HG02763 (cell line): Measurements from ENCODE around the gene CLEC16A.

ENCODE experiments used
- ATAC-seq: cut with Tn5 transposase; IDR thresholded peaks from one replicate; pipeline ENCODE4 v1.9.1; 2021; ENCODE audit warnings: mild to moderate bottlenecking, moderate library complexity; ENCODE audit not compliant: unreplicated experiment

The CLEC16A gene

GRCh38 chr16:11035096-11035495 lies 90.7 kb downstream of the CLEC16A start:
- ATAC-seq: no peak

DNA sequence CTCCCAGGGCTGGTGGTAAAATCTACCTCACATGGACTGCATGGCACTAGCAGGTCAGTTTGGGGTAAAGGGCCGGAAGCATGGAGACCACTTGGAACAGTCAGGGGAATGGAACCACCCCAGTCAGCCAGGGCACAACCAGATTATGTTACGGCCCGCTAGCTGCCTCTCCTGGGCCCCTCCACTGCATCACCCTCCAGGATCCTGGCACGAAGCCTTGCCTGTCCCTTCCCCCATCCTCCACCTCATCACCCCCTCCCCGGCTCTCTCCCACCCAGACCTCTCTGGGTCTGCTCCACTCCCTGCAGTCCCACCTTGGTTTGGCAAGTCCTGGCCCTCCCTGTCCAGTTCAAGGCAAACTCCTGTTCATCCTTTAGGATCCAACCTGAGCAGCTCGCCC lies 91.7 kb downstream of the CLEC16A start:
- no peak for ATAC-seq

DNA sequence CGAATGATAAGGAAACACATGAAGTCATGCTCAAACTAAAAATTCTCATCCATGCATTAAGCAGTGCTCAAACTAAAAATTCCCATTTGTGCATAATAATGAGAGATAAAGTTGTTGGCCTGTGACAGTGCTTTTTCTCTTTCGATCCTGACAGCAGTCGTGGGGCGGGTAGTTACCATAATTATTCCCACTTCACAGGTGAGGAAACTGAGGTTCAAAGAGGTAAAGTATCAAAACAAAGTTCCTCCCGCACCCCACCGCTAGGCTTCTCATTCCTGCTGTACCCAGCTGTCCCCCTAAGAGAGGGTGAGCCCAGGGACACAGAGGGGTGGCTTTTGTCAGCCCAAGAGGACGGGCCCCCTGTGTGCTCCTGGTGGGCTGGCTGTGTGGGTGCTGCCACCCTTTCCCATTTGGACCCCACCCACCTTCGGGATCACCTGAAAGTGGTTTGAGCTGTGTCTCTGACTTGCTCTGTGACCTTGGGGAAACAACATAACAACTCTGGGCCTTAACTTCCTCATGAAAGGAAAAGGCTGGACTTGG lies 92.6 kb downstream of the CLEC16A start:
- ATAC-seq: no peak

DNA sequence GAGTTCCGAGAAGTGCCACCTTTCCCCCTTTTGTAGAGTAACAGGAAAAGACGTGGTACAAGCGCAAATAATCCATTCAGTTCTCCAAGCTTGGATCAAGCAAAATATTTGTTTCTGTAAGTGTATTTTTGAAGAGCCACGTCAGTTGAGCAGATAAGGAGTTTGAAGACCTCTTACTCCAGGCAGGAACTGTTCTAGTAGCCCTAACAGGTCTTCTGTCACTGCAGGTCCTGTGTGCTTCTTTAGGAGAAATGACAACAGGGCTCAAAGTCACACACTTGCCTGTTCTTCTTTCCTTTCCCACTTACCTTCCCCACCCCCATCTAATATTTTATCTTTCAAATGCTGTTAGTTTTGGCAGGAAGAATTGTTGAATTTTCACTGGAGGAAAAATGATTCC lies 93.9 kb downstream of the CLEC16A start:
- no peak for ATAC-seq

- no peak for ATAC-seq
These were observed 94.4 kb downstream of the CLEC16A start for GRCh38 chr16:11038777-11039176.

DNA sequence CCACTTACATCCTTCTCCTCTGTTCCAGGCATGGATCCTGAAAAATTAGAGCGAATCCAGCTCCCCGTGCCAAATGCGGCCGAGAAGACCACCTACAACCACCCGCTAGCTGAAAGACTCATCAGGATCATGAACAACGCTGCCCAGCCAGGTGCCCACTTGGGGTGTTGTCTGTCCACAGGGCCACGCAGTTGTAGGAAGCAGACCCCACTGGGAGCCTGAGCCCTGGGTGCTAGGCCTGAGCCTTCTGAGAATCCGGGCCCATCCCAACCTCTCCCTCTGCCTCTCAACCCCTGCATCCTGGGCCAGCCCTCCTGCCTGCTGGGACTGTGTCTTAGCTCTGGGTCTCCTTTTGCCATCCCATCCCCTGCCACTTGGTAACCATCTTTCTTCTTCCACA lies 95.4 kb downstream of the CLEC16A start:
- ATAC-seq: no peak

- ATAC-seq: no peak
These were observed 97.8 kb downstream of the CLEC16A start for GRCh38 chr16:11042191-11042590.

DNA sequence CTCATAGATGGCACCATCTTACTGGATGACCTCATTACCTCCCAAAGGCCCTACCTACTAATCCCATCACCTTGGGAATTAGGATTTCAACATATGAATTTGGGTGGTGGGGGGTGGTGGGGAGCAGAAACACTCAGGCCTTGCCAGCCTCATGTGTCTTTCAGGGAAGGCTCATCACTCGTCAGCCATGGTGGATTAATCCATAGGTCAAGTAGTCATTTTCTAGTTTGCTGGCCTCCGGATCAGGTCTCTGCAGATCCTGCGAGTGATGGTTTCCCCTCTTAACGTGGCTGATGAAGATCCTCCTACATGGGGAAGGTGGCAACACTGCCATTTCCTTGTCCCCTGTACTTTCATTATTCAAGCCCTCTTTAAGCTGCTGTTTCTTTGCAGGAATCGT lies 101.1 kb downstream of the CLEC16A start:
- no peak for ATAC-seq

- ATAC-seq: no peak
These were observed 101.5 kb downstream of the CLEC16A start for GRCh38 chr16:11045846-11046245.

DNA sequence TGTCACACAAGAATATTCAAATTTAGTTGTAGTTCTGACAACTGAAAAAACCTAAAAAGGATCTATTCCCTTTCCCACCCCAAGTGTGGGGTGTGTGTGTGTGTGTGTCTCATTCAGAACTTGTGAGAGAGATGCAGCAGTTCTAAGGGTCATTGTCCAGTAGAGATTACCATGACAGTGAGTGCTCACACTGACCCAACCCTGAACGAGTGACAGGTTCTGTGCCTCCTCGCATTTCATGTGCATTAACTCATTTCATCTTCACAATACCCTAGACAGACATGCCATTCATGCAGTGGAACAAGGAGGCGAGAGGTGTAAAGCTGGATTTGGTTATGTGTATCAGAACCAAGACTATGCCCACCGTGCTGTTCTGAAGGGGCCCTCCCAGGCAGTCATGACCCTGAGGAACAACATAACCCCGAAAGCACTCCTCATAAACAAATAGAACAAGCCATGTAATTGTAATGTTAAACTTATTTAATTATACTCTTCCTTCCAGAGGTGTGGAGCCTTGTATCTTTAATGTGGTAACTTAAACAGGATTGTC lies 102.1 kb downstream of the CLEC16A start:
- no peak for ATAC-seq

- ATAC-seq: no peak
These were observed 102.7 kb downstream of the CLEC16A start for GRCh38 chr16:11047057-11047456.

DNA sequence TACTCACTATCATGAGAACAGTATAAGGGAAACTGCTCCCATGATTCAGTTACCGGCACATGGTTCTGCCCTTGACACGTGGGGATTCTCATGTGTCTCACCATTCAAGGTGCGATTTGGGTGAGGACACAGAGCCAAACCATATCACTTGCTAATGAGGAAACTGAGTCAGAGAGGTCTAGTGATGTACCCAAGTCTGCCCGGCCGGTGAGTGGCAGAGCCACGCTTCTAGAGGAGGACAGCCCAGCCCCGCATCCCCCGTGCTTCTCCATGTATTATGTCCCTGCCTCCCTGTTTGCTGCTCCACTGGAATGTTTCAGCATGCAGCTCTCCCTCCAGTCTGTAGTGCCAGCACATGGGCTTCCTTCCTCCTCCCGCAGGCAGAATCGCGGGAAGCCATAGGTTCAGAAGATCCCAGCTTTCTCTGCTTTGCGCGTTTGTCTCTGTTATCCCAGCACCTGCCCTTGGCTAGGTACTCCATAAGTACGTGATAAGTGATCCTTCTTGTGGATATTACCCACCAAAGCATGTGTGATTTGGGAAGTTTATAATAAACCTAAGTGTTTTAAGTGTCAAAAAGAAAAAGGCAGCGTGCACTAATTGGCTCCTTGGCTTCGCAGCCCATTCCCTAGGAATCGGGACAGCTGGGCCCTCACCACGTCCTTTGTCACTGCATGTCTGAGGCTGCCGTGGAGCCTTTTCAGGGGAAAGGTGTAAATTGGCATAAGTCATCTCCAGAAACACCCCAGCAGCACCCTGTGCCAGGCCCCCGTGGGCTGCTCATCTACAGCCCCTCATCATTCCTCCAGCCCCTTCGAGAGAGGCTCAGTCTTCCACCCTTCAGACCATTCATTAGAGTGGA lies 103.8 kb downstream of the CLEC16A start:
- ATAC-seq: no peak

GRCh38 chr16:11049396-11050059 lies 105.2 kb downstream of the CLEC16A start:
- ATAC-seq: no peak

- ATAC-seq: no peak
These were observed 106.2 kb downstream of the CLEC16A start for GRCh38 chr16:11050536-11050935.

GRCh38 chr16:11050944-11051343 lies 106.6 kb downstream of the CLEC16A start:
- ATAC-seq: no peak

DNA sequence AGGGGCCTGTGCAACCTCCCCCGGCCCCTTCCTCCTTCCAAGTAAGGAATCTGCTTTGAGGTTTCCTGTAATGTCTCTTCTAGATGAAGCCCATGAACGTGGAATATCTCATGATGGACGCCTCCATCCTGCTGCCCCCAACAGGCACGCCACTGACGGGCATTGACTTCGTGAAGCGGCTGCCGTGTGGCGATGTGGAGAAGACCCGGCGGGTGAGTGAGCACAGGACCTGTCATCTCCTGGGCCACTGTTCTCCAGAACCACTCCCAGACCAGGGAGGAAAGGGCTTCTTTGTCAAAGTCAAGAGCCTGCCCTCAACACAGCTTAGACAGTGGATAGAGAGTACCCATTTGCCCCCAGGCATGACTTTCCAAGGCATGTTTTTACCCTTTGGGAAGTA lies 107.1 kb downstream of the CLEC16A start:
- ATAC-seq: no peak

DNA sequence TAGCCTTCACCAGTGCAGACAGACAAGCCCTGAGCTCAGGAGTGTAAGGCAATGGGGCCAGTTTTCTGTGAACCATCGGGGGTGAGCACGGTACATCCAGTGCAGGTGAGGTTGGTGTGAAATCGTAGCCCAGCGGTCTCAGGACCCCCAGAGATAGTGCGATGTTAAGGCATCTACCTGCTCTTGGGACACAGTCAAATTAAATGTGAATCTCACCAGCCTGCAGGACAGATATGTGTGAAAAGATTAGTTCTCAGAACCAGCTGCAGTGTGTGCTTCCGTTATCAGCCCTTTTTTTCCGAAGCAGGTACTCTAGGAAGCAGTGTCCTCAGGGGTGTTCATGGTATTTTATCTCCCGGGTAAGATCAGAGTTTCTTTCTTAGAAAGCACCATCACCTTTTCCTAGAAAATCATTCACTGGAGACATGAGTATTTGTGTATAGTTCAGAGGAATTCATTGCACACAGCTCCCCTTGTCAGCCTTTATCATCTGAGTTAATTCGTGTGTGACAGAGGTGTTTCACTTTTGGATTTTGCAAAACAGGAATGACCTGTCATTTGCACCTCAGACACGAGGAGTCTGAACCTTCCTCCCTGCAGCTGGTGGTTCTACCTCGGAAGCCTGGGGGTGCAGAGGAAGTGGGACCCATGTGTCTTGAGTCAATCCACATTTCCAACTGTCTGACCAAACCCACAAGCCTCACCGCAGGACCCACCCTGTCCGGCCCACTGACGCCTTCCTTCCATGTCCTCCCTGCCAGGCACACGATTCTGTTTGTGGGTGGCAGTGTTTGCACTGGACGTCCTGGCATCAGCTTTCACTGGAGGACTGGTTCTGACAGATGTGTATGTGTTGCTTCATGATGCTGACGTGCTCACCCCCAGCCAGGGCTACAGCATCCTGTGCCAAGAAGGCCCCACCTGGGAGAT lies 107.8 kb downstream of the CLEC16A start:
- ATAC-seq: peak; percentile 73

DNA sequence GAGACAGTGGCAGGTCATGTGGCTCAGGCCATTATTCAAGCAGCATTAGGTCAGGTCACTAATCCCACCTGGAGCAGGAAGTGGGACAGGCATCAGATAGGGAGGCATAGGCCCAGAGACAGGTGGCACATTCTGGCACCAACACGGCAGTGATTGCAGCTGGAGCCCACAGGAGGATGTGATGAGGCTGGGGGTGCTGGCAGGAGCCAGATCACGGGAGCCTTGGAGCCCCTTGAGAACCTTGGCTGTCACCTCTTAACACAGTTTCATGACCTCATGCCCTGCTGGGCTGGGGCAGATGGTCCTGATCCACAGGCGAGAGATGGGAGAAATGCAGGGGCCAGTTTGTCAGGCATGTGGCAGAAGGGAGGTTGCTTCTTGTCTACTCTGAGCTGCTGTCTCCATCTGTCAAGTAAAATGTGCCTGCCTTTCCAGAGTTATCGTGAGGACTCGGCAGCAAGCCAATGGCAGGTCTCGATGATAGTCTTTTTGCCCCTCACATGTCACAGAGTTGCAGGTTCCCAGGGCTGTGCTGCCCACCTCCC lies 109.6 kb downstream of the CLEC16A start:
- no peak for ATAC-seq

DNA sequence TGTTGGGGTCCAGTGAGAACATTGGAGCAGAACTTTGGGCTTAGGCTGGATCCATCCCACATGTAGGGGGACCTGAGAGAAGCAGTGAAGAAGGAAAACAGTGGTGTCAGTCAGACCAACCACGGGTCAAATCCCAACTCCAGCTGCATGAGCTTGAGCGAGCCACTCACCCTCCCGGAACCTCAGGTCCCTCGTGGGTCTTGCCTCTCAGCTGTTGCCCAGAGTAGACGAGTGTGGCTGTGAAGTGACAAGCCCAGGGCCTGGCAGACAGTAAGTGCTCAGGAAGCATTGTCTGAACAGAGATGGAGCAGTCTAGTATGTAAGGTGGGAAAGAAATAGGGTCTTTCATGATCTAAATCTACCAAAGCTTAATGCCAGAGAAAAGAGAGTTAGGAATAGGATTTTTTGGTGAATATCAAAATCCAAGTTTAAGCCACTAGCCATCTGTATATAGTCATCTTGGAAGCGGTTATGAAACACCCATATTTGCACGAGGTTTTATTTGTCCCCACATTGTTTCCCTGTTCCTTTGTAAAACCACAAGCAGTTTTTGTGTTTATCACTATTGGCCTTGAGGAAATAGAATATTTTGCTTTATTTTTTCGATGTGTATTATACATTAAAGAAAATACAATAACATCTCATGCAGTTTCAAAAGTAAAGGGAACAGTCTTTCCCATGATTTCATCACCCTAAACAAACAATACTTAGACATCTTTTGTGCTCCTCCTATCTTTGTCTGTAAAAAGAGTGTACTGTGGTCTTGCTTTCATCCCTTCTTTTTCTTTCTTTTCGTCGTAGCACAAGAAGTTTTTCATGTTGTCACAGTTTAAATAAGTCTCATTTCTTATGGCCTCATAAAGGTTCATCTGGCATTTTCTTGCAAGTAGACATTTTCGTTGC lies 112.0 kb downstream of the CLEC16A start:
- no peak for ATAC-seq
